Measurements from ENCODE around the gene CIDEC. TPM values are rescaled to one million over a fixed set of nuclear protein-coding genes. Genes with fewer than 3 reads are reported as not detected.

Gene CIDEC
- 7.1 and 11.1 TPM in 2 replicates for total RNA-seq (2012; rRNA removed)

GRCh38 chr3:9879830-9880549, at the start of gene CIDEC:
TSS of gene CIDEC (minus strand) at chr3:9880253. CDS start at chr3:9878486, 1,767 bp downstream.
- H3K4me3 ChIP-seq (ENCODE audit: low read length) = no peak within 1 kb of the TSS
- H3K27me3 ChIP-seq (ENCODE audit: control insufficient read depth, insufficient read depth, low read length) = no peaks in the 10 kb centered on the region
- H3K4me2 ChIP-seq (ENCODE audit: low read length) = no peak within 1 kb of the TSS
- H3K9me3 ChIP-seq (replicated peaks; ENCODE audit: low read length) = no peaks in the 10 kb centered on the region
- no peaks in the 10 kb centered on the region for H3K36me3 ChIP-seq (ENCODE audit: insufficient read depth, low read length)
- H3K4me1 ChIP-seq (ENCODE audit: control insufficient read depth, insufficient read depth, low read length) = peaks cover 29% of the 10 kb centered on the region
- no peak within 1 kb of the TSS for H3K9ac ChIP-seq (ENCODE audit: low read depth, low read length)

GRCh38 chr3:9928158-9928557, 48.1 kb upstream of the CIDEC start:
- Histone ChIP-seq H3K9ac (ENCODE audit: low read depth, low read length) (no peak overlapping the region), H3K4me2 (ENCODE audit: low read length) (no peak overlapping the region), H3K4me3 (ENCODE audit: low read length) (no peak overlapping the region), H3K36me3 (ENCODE audit: insufficient read depth, low read length) (peaks cover 24% of the 10 kb centered on the region), H3K27me3 (ENCODE audit: control insufficient read depth, insufficient read depth, low read length) (no peaks in the 10 kb centered on the region), H3K4me1 (ENCODE audit: control insufficient read depth, insufficient read depth, low read length) (peaks cover 9% of the 10 kb centered on the region), H3K9me3 (replicated peaks; ENCODE audit: low read length) (no peaks in the 10 kb centered on the region)

- Histone ChIP-seq H3K4me3 (ENCODE audit: low read length) (peak overlapping the region; percentile 69), H3K27me3 (ENCODE audit: control insufficient read depth, insufficient read depth, low read length) (no peaks in the 10 kb centered on the region), H3K9ac (ENCODE audit: low read depth, low read length) (no peak overlapping the region), H3K9me3 (replicated peaks; ENCODE audit: low read length) (no peaks in the 10 kb centered on the region), H3K4me1 (ENCODE audit: control insufficient read depth, insufficient read depth, low read length) (peaks cover 46% of the 10 kb centered on the region), H3K36me3 (ENCODE audit: insufficient read depth, low read length) (peaks cover 5% of the 10 kb centered on the region), H3K4me2 (ENCODE audit: low read length) (peak overlapping the region; percentile 92)
These were observed 38.4 kb upstream of the CIDEC start for GRCh38 chr3:9918261-9919038.

GRCh38 chr3:9917820-9918219, 37.8 kb upstream of the CIDEC start:
- Histone ChIP-seq H3K27me3 (ENCODE audit: control insufficient read depth, insufficient read depth, low read length) (no peaks in the 10 kb centered on the region), H3K4me3 (ENCODE audit: low read length) (peak overlapping the region; percentile 69), H3K9me3 (replicated peaks; ENCODE audit: low read length) (no peaks in the 10 kb centered on the region), H3K4me2 (ENCODE audit: low read length) (peak overlapping the region; percentile 92), H3K4me1 (ENCODE audit: control insufficient read depth, insufficient read depth, low read length) (peaks cover 47% of the 10 kb centered on the region), H3K9ac (ENCODE audit: low read depth, low read length) (peak overlapping the region; percentile 83), H3K36me3 (ENCODE audit: insufficient read depth, low read length) (peaks cover 5% of the 10 kb centered on the region)

- Histone ChIP-seq H3K4me2 (ENCODE audit: low read length) (peak within 1 kb of the TSS; percentile 92), H3K9ac (ENCODE audit: low read depth, low read length) (peak within 1 kb of the TSS; percentile 85), H3K9me3 (replicated peaks; ENCODE audit: low read length) (no peaks in the 10 kb centered on the region), H3K4me3 (ENCODE audit: low read length) (peak within 1 kb of the TSS; percentile 73), H3K27me3 (ENCODE audit: control insufficient read depth, insufficient read depth, low read length) (no peaks in the 10 kb centered on the region), H3K4me1 (ENCODE audit: control insufficient read depth, insufficient read depth, low read length) (peaks cover 54% of the 10 kb centered on the region), H3K36me3 (ENCODE audit: insufficient read depth, low read length) (peaks cover 5% of the 10 kb centered on the region)
These were observed 37.0 kb upstream of the CIDEC start, which contains the start of gene IL17RC for GRCh38 chr3:9916734-9917680. TSS of gene IL17RC (plus strand) at chr3:9917098. CDS start at chr3:9917316, 218 bp downstream.

- H3K4me3 ChIP-seq (ENCODE audit: low read length) = peak overlapping the region; percentile 69
- H3K4me2 ChIP-seq (ENCODE audit: low read length) = peak overlapping the region; percentile 92
- H3K36me3 ChIP-seq (ENCODE audit: insufficient read depth, low read length) = peaks cover 5% of the 10 kb centered on the region
- no peaks in the 10 kb centered on the region for H3K27me3 ChIP-seq (ENCODE audit: control insufficient read depth, insufficient read depth, low read length)
- peaks cover 57% of the 10 kb centered on the region for H3K4me1 ChIP-seq (ENCODE audit: control insufficient read depth, insufficient read depth, low read length)
- no peaks in the 10 kb centered on the region for H3K9me3 ChIP-seq (replicated peaks; ENCODE audit: low read length)
- peak overlapping the region; percentile 83 for H3K9ac ChIP-seq (ENCODE audit: low read depth, low read length)
These were observed 36.3 kb upstream of the CIDEC start for GRCh38 chr3:9916346-9916733.

- Histone ChIP-seq H3K36me3 (ENCODE audit: insufficient read depth, low read length) (peaks cover 3% of the 10 kb centered on the region), H3K27me3 (ENCODE audit: control insufficient read depth, insufficient read depth, low read length) (no peaks in the 10 kb centered on the region), H3K4me1 (ENCODE audit: control insufficient read depth, insufficient read depth, low read length) (peaks cover 57% of the 10 kb centered on the region), H3K9me3 (replicated peaks; ENCODE audit: low read length) (no peaks in the 10 kb centered on the region), H3K9ac (ENCODE audit: low read depth, low read length) (peak overlapping the region; percentile 85), H3K4me3 (ENCODE audit: low read length) (peak overlapping the region; percentile 73), H3K4me2 (ENCODE audit: low read length) (peak overlapping the region; percentile 92)
These were observed 35.4 kb upstream of the CIDEC start for GRCh38 chr3:9915254-9916141.

GRCh38 chr3:9914559-9915253, 34.7 kb upstream of the CIDEC start:
- no peaks in the 10 kb centered on the region for H3K9me3 ChIP-seq (replicated peaks; ENCODE audit: low read length)
- peak overlapping the region; percentile 85 for H3K9ac ChIP-seq (ENCODE audit: low read depth, low read length)
- peak overlapping the region; percentile 73 for H3K4me3 ChIP-seq (ENCODE audit: low read length)
- peak overlapping the region; percentile 92 for H3K4me2 ChIP-seq (ENCODE audit: low read length)
- peaks cover 59% of the 10 kb centered on the region for H3K4me1 ChIP-seq (ENCODE audit: control insufficient read depth, insufficient read depth, low read length)
- no peaks in the 10 kb centered on the region for H3K27me3 ChIP-seq (ENCODE audit: control insufficient read depth, insufficient read depth, low read length)
- H3K36me3 ChIP-seq (ENCODE audit: insufficient read depth, low read length) = no peaks in the 10 kb centered on the region

GRCh38 chr3:9914011-9914410, 34.0 kb upstream of the CIDEC start:
- Histone ChIP-seq H3K4me2 (ENCODE audit: low read length) (no peak overlapping the region), H3K9me3 (replicated peaks; ENCODE audit: low read length) (no peaks in the 10 kb centered on the region), H3K27me3 (ENCODE audit: control insufficient read depth, insufficient read depth, low read length) (no peaks in the 10 kb centered on the region), H3K4me3 (ENCODE audit: low read length) (no peak overlapping the region), H3K36me3 (ENCODE audit: insufficient read depth, low read length) (no peaks in the 10 kb centered on the region), H3K4me1 (ENCODE audit: control insufficient read depth, insufficient read depth, low read length) (peaks cover 64% of the 10 kb centered on the region), H3K9ac (ENCODE audit: low read depth, low read length) (no peak overlapping the region)

- no peak overlapping the region for H3K9ac ChIP-seq (ENCODE audit: low read depth, low read length)
- H3K4me1 ChIP-seq (ENCODE audit: control insufficient read depth, insufficient read depth, low read length) = peaks cover 64% of the 10 kb centered on the region
- no peaks in the 10 kb centered on the region for H3K9me3 ChIP-seq (replicated peaks; ENCODE audit: low read length)
- no peaks in the 10 kb centered on the region for H3K27me3 ChIP-seq (ENCODE audit: control insufficient read depth, insufficient read depth, low read length)
- no peak overlapping the region for H3K4me3 ChIP-seq (ENCODE audit: low read length)
- no peaks in the 10 kb centered on the region for H3K36me3 ChIP-seq (ENCODE audit: insufficient read depth, low read length)
- no peak overlapping the region for H3K4me2 ChIP-seq (ENCODE audit: low read length)
These were observed 33.5 kb upstream of the CIDEC start for GRCh38 chr3:9913601-9914000.

Measured in skeletal muscle satellite cell (primary cell).